Breast epithelium (tissue), 3 donors: ENCODE measurements around the gene SEL1L3.

Experiments
- CTCF ChIP-seq, 3 donors: fragments of 450-650 bp; IDR thresholded peaks; one replicate each; pipeline ENCODE4 v1.5.1; 2016 to 2017; ENCODE audit warnings: antibody characterized with exemption in 3 of 3, mild to moderate bottlenecking in 3 of 3, moderate library complexity in 3 of 3
- POLR2A ChIP-seq: fragments of 450-650 bp; IDR thresholded peaks from one replicate; pipeline ENCODE4 v1.6.1; 2016; ENCODE audit warnings: antibody characterized with exemption, mild to moderate bottlenecking, moderate library complexity
- POLR2AphosphoS5 ChIP-seq, 3 donors: sonication (generic); formaldehyde crosslinking; IDR thresholded peaks; one replicate each; pipeline ENCODE4 v1.6.1; 2017; ENCODE audit warnings: antibody characterized with exemption in 3 of 3

- TF ChIP-seq CTCF (IDR thresholded peaks at IDR 0.05) (no peak), POLR2A (no peak), POLR2AphosphoS5 (IDR thresholded peaks at IDR 0.05) (no peak)
Measured at GRCh38 chr4:25702848-25703247, 159.9 kb downstream of the SEL1L3 start.
